K562 (cell line): ENCODE results near the gene FSTL4. TPM values are rescaled to one million over a fixed set of nuclear protein-coding genes. Genes with fewer than 3 reads are reported as not detected.

Experiments
- ATAC-seq: fragments of 200-7000 bp; cut with Tn5 transposase; 3 replicates; pipeline ENCODE4 v1.9.1; 2020; ENCODE audit warnings: moderate library complexity
- BruUV-seq: library from RNA; stranded (reverse); fragments of 400-500 nt; replicated peaks from 2 replicates; lab custom pipeline; 2021; lab: Mats Ljungman, UMichigan
- CTCF ChIA-PET: fragments of 300-600 bp; formaldehyde crosslinking; extraction: SDS; loops from one replicate; lab custom pipeline; 2021; ENCODE audit warnings: low intra/inter-chr PET ratio; lab: Yijun Ruan, JAX
- POLR2A ChIA-PET: fragments of 300-600, 350-650 bp; sonication (Branson Sonifier 250); formaldehyde crosslinking; extraction: SDS; loops from one replicate; lab custom pipeline; 2021; ENCODE audit warnings: antibody characterized with exemption, inconsistent platforms; lab: Yijun Ruan, JAX
- DNase-seq, 4 experiments: peaks; one replicate each; pipeline versions ENCODE4 v3.0.0 to v3.0.0-alpha.2; 2011 to 2018; ENCODE audit warnings: low spot score in 3 of 4, mixed read lengths in 3 of 4; ENCODE audit errors: extremely low read depth in 1 of 4
- FAIRE-seq: peaks from 2 replicates; lab custom pipeline; 2011; peaks lifted over from hg19 to GRCh38; lab: Jason Lieb, UNC
- H2AFZ ChIP-seq: 2 replicates; pipeline ENCODE4 v1.6.0; 2011; ENCODE audit warnings: low read depth, low read length, control low read depth, inconsistent platforms
- H3K27ac ChIP-seq: fragments of 200-600 bp; 3 replicates; pipeline ENCODE4 v1.8.0; 2011; ENCODE audit warnings: low read depth, mild to moderate bottlenecking, control low read depth, inconsistent platforms, low read length, moderate library complexity, mixed read lengths; ENCODE audit errors: extremely low read depth
- H3K27me3 ChIP-seq, 2 experiments: fragments of 300-600 bp in 1 of 2; 2 replicates in 1 of 2; 3 replicates in 1 of 2; pipeline versions ENCODE4 v1.6.0 to v1.8.0; 2011; ENCODE audit warnings: inconsistent platforms in 2 of 2, low read length in 2 of 2, mild to moderate bottlenecking in 1 of 2, mixed read lengths in 1 of 2, moderate library complexity in 1 of 2; ENCODE audit not compliant: control insufficient read depth in 2 of 2, insufficient read depth in 2 of 2
- H3K36me3 ChIP-seq: fragments of 300-600 bp; 3 replicates; pipeline ENCODE4 v1.8.0; 2011; ENCODE audit warnings: mild to moderate bottlenecking, low read length, inconsistent platforms; ENCODE audit not compliant: control insufficient read depth, insufficient read depth
- H3K4me1 ChIP-seq, 2 experiments: fragments of 200-600 bp in 1 of 2; replicated peaks in 1 of 2; 2 replicates in 1 of 2; 3 replicates in 1 of 2; pipeline versions ENCODE4 v1.5.1 to v1.8.0; 2011; ENCODE audit warnings: inconsistent platforms in 2 of 2, low read length in 2 of 2, mild to moderate bottlenecking in 1 of 2, mixed read lengths in 1 of 2, moderate library complexity in 1 of 2; ENCODE audit not compliant: control insufficient read depth in 2 of 2, insufficient read depth in 2 of 2
- H3K4me2 ChIP-seq: 2 replicates; pipeline ENCODE4 v1.6.1; 2011; ENCODE audit warnings: low read length, control low read depth, inconsistent platforms, mixed read lengths; ENCODE audit not compliant: insufficient read depth
- H3K4me3 ChIP-seq: fragments of 200-600 bp; sonication (generic), shearing (Covaris generic); 2 replicates; pipeline ENCODE4 v1.5.1; 2016; ENCODE audit warnings: control low read depth, inconsistent platforms
- H3K79me2 ChIP-seq: fragments of 200-600 bp; 3 replicates; pipeline ENCODE4 v1.8.0; 2011; ENCODE audit warnings: low read length, inconsistent platforms; ENCODE audit not compliant: control insufficient read depth, insufficient read depth
- H3K9ac ChIP-seq, 2 experiments: 2 replicates each; pipeline versions ENCODE4 v1.6.0 to v1.6.1; 2011; ENCODE audit warnings: low read depth in 2 of 2, low read length in 2 of 2, control low read depth in 1 of 2, inconsistent platforms in 1 of 2, mild to moderate bottlenecking in 1 of 2, mixed read lengths in 1 of 2; ENCODE audit not compliant: insufficient read depth in 1 of 2
- H3K9me1 ChIP-seq: one replicate; pipeline ENCODE4 v1.6.0; 2011; ENCODE audit warnings: inconsistent platforms, mild to moderate bottlenecking, low read length, moderate library complexity; ENCODE audit not compliant: control insufficient read depth, insufficient read depth
- H3K9me3 ChIP-seq: replicated peaks from 2 replicates; pipeline ENCODE4 v1.5.1; 2011; ENCODE audit warnings: low read depth, low read length, inconsistent platforms; ENCODE audit not compliant: control insufficient read depth, insufficient read depth
- H4K20me1 ChIP-seq: replicated peaks from 2 replicates; pipeline ENCODE4 v1.6.1; 2011; ENCODE audit warnings: low read length, inconsistent platforms, mixed read lengths; ENCODE audit not compliant: control insufficient read depth, insufficient read depth
- ARHGAP35 ChIP-seq: fragments of 450-650 bp; IDR thresholded peaks from 2 replicates; pipeline ENCODE4 v1.6.1; 2018; ENCODE audit not compliant: partially characterized antibody
- BCL6 ChIP-seq: fragments of 250-450 bp; sonication (Bioruptor Pico); IDR thresholded peaks from 2 replicates; pipeline ENCODE4 v1.4.0; 2020
- BRD4 ChIP-seq: fragments of 200-600 bp; sonication (generic); IDR thresholded peaks from 2 replicates; pipeline ENCODE4 v1.6.1; 2017; ENCODE audit warnings: inconsistent platforms
- HNRNPH1 ChIP-seq: fragments of 200-400 bp; formaldehyde crosslinking; optimal IDR thresholded peaks from 2 replicates; pipeline ENCODE3; 2017; ENCODE audit warnings: low read depth, mild to moderate bottlenecking, low read length, moderate library complexity
- KDM2B ChIP-seq: fragments of 250-450 bp; sonication (Bioruptor Pico); IDR thresholded peaks from 2 replicates; pipeline ENCODE4 v1.8.0; 2021; ENCODE audit warnings: mild to moderate bottlenecking, moderate library complexity
- LCOR ChIP-seq: sonication (generic); formaldehyde crosslinking; IDR thresholded peaks from 2 replicates; pipeline ENCODE4 v1.8.0; 2022; ENCODE audit warnings: mild to moderate bottlenecking, missing genetic modification reagents
- PHTF2 ChIP-seq: fragments of 250-450 bp; sonication (Bioruptor Pico); IDR thresholded peaks from 2 replicates; pipeline ENCODE4 v1.5.0; 2021; ENCODE audit warnings: mild to moderate bottlenecking
- PPARD ChIP-seq: fragments of 250-450 bp; sonication (Bioruptor Pico); IDR thresholded peaks from 2 replicates; pipeline ENCODE4 v1.8.0; 2022; ENCODE audit warnings: inconsistent platforms, mild to moderate bottlenecking, moderate library complexity
- PTTG1 ChIP-seq: fragments of 450-650 bp; IDR thresholded peaks from 2 replicates; pipeline ENCODE4 v1.6.1; 2016; ENCODE audit warnings: low read depth, mild to moderate bottlenecking, missing genetic modification characterization, missing compliant biosample characterization
- RAD51 ChIP-seq: fragments of 450-650 bp; IDR thresholded peaks from 2 replicates; pipeline ENCODE4 v1.7.1; 2016; ENCODE audit warnings: low read depth, mild to moderate bottlenecking, borderline replicate concordance
- SMAD1 ChIP-seq: fragments of 150-350 bp; IDR thresholded peaks from 2 replicates; pipeline ENCODE4 v1.6.1; 2014; ENCODE audit warnings: low read length, low read depth; ENCODE audit not compliant: partially characterized antibody
- TRIM28 ChIP-seq: fragments of 450-650 bp; IDR thresholded peaks from 2 replicates; pipeline ENCODE4 v1.6.1; 2017
- UBTF ChIP-seq, 2 experiments: IDR thresholded peaks; 2 replicates each; pipeline ENCODE4 v1.6.1; 2012; ENCODE audit warnings: improper control_type of control experiment in 2 of 2, low read depth in 2 of 2, low read length in 2 of 2, borderline replicate concordance in 1 of 2
- ZNF77 ChIP-seq: fragments of 250-450 bp; sonication (Bioruptor Pico); IDR thresholded peaks from 2 replicates; pipeline ENCODE4 v1.5.0; 2020
- WGBS: fragments of 100-300 bp; shearing (Covaris generic); methylation state at CpG from one replicate; pipeline ENCODE4 v1.1.6; 2016; ENCODE audit warnings: low coverage, mixed read lengths; ENCODE audit not compliant: insufficient coverage; ENCODE audit errors: missing lambda C conversion rate; 5-methylcytosine and 5-hydroxymethylcytosine counted together
- in situ Hi-C: fragments of 300-500 bp; cut with MboI; formaldehyde crosslinking; loops from 4 replicates; pipeline ENCODE4 v1.15.0; 2018; ENCODE audit warnings: inconsistent platforms, mixed read lengths
- intact Hi-C: fragments of 100-400 bp; cut with micrococcal nuclease; formaldehyde crosslinking; loops from 2 replicates; pipeline ENCODE4 v1.14.2; 2022
- polyA plus RNA-seq, 8 experiments: library from polyadenylated mRNA; depleted of rRNA in 4 of 8; stranded (reverse) in 5 of 8; unstranded in 3 of 8; fragments of >200 nt; fragmentation: Nextera tagmentation in 2 of 8; fragmentation: Illumina TruSeq in 1 of 8; extraction: Ambion mirVana in 2 of 8; extraction: Trizol in 1 of 8; gene quantifications; 2 replicates each; pipeline versions ENCODE4 v1.2.1 to v1.2.3, GENCODE V29; 2011 to 2014; ENCODE audit warnings: inconsistent platforms in 1 of 8, missing spikeins in 1 of 8
- total RNA-seq, 7 experiments: library from RNA; depleted of rRNA in 6 of 7; stranded (reverse); fragments of >200 nt in 6 of 7; fragmentation: Illumina TruSeq in 2 of 7; extraction: Trizol in 2 of 7; gene quantifications; 2 replicates each; pipeline versions ENCODE4 v1.2.1 to v1.2.3, GENCODE V29; 2011 to 2021; ENCODE audit warnings: low replicate concordance in 1 of 7
- TF ChIP-seq, protein P1 (sequence below): fragments of 250-450 bp; sonication (Bioruptor Pico); IDR thresholded peaks from 2 replicates; pipeline ENCODE4 v1.5.1; 2021; ENCODE audit warnings: mild to moderate bottlenecking
- TF ChIP-seq, protein P2 (sequence below): fragments of 250-450 bp; sonication (Bioruptor Pico); IDR thresholded peaks from 2 replicates; pipeline ENCODE4 v1.5.0; 2021; ENCODE audit warnings: mild to moderate bottlenecking, moderate library complexity

FSTL4 gene
- total and polyA plus RNA-seq, 9 of the 15 experiments (the other 6 are each of a cell fraction or from before 2014, with no cell fraction given), result 0.08 to 0.18 (median 0.10) TPM; not detected in 5

- no peak overlapping the region for H3K9ac ChIP-seq
- ChIA-PET POLR2A (interaction anchor here (1.4 kb wide), 1 partner anchor 21 kb away, joined by 4 read pairs; no protein-coding TSS in a partner anchor), CTCF (no interaction called here)
- no peaks in the 10 kb centered on the region for H3K36me3 ChIP-seq
- BruUV-seq, result no TSS peak
- H3K4me1 ChIP-seq, result no peaks in the 10 kb centered on the region
- no peaks in the 10 kb centered on the region for H3K9me3 ChIP-seq
- H3K4me2 ChIP-seq, result no peak overlapping the region
- no peak overlapping the region for H3K27ac ChIP-seq
- peaks cover 2% of the 10 kb centered on the region; the same call in 1 of the 2 replicates for H4K20me1 ChIP-seq
- no peak overlapping the region for H2AFZ ChIP-seq
- H3K79me2 ChIP-seq, result no peaks in the 10 kb centered on the region
- ATAC-seq (no peak), FAIRE-seq (no peak), DNase-seq (no peak)
- H3K4me3 ChIP-seq, result no peak overlapping the region
- 0% methylated on average over 8 of the region's 8 CpGs for WGBS
- in situ Hi-C loops (no loop called here), intact Hi-C loops (loop anchor here (10.0 kb wide), 1 partner anchor 105 kb away; no protein-coding TSS in a partner anchor)
- H3K27me3 ChIP-seq, result peaks cover 29 to 55% of the 10 kb centered on the region in 2 experiments; a peak in 4 of 5 replicates
- H3K9me1 ChIP-seq, result no peaks in the 10 kb centered on the region
- no peak for TF ChIP-seq SMAD1
- no peak for TF ChIP-seq HNRNPH1
- no peak for TF ChIP-seq ARHGAP35
- TF ChIP-seq TRIM28, result no peak
- TF ChIP-seq KDM2B (CRISPR knock-in tag), result no peak
- TF ChIP-seq BCL6 (CRISPR knock-in tag), result no peak
- TF ChIP-seq LCOR (CRISPR knock-in tag), result no peak
- TF ChIP-seq, protein P1, sequence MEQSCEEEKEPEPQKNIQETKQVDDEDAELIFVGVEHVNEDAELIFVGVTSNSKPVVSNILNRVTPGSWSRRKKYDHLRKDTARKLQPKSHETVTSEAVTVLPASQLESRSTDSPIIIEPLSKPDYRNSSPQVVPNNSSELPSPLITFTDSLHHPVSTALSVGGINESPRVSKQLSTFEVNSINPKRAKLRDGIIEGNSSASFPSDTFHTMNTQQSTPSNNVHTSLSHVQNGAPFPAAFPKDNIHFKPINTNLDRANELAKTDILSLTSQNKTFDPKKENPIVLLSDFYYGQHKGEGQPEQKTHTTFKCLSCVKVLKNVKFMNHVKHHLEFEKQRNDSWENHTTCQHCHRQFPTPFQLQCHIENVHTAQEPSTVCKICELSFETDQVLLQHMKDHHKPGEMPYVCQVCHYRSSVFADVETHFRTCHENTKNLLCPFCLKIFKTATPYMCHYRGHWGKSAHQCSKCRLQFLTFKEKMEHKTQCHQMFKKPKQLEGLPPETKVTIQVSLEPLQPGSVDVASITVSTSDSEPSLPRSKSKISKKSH (CRISPR knock-in tag), result no peak
- TF ChIP-seq BRD4, result no peak
- no peak for TF ChIP-seq PHTF2 (CRISPR knock-in tag)
- TF ChIP-seq, protein P2, sequence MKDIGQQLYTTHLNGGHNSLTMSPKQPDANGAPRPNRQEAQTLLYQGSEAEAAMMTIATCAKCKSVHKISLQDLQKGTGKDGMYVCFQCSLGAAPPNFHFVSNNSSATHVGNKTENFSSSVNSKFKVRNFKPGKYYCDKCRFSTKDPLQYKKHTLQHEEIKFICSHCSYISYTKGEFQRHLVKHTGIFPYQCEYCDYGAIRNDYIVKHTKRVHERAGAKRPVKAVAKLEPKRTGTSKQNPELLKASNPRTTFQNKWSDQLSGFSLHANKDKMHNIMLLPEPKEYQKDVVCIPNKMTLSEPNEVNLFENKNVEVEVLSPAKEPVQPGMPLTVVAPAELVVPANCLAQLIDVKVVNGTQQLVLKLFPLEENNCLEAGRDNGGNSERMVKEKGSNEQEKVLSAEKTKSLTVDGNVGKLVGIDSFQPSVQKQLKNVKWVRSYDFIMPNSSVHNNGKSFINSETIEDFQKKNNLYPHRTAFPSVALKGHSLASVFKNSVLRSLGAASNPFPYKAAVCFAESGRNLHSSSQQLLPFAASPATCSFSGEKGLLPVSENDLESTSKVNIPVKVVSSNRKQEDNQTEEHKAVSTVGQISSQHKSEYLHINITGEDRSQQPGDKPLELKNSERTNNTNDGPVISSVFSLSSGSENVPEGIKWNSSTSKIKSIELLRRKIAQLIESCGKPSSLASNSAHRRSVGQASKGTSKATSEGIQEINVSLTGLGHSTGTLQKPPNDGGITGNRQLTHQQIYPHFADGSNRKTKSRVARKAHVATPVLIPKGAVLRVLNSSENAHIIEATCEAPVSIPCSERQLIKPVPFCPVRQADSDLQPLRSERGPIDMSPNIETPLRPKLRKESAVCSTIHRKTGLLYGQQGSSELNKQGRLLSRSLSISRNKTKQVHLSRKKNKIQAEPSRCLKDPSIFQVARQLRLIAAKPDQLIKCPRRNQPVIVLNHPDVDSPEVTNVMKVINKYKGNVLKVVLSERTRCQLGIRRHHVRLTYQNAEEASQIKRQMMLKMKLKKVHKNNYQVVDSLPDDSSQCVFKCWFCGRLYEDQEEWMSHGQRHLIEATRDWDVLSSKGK (CRISPR knock-in tag), result no peak
- no peak for TF ChIP-seq PPARD (CRISPR knock-in tag)
- no peak for TF ChIP-seq PTTG1
- no peak for TF ChIP-seq ZNF77
- TF ChIP-seq RAD51, result no peak
- TF ChIP-seq UBTF (IDR thresholded peaks at IDR 0.05; ENCODE audit: borderline replicate concordance in 1 of 2, low read depth in 2 of 2, low read length in 2 of 2), result no peak
- TF ChIP-seq, all 486 proteins: peak for 0
Measured at GRCh38 chr5:133359861-133360260, 252.5 kb downstream of the FSTL4 start.
